ENCODE measurements around the gene TMEM114.

DNA sequence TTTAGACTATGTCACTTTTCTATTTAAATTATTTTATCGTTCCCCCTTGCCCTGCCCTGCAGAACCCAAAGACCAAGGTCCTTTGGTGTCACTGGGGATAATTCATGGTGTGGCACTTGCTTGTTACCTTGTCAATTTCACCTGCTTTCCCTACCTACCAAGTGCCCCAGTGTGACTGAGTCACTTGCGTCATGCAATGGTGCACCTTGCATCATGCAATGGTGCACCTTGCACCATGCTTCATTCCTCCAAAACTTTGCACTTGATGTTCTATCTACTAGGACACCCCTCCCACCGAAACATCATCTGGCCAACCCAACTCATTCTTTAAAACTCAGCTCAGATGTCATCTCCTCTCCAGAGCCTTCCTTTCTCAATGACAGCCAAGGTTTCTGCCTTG lies 47.1 kb downstream of the TMEM114 start:
- TF ChIP-seq CTCF (optimal IDR thresholded peaks at IDR 0.05 in 1 of 3, IDR thresholded peaks at IDR 0.05 in 1 of 3, conservative IDR thresholded peaks at IDR 0.05 in 1 of 3; ENCODE audit: extremely low read depth in 1 of 3, insufficient read depth in 2 of 3, low read length in 3 of 3) = no peak
- no peak for TF ChIP-seq EZH2 (IDR thresholded peaks at IDR 0.05; ENCODE audit: low read length)

Data from keratinocyte (primary cell).